HCT116 (cell line): ENCODE measurements around the gene PDE4D. TPM values are rescaled to one million over a fixed set of nuclear protein-coding genes. Genes with fewer than 3 reads are reported as not detected.

Source experiments
- ATAC-seq: fragments of 200-7000 bp; cut with Tn5 transposase; 2 replicates; pipeline ENCODE4 v1.9.1; 2020; ENCODE audit warnings: mild to moderate bottlenecking, moderate library complexity
- BruUV-seq: library from RNA; stranded (reverse); fragments of 400-500 nt; replicated peaks from 2 replicates; lab custom pipeline; 2021; lab: Mats Ljungman, UMichigan
- CTCF ChIA-PET: fragments of 300-600 bp; sonication (Branson Sonifier 250); formaldehyde crosslinking; loops from one replicate; lab custom pipeline; 2021; ENCODE audit warnings: antibody characterized with exemption; lab: Charles Lee
- POLR2A ChIA-PET: fragments of 300-600, 350-600 bp; sonication (Branson Sonifier 250); formaldehyde crosslinking; loops from one replicate; lab custom pipeline; 2021; ENCODE audit warnings: antibody characterized with exemption; lab: Charles Lee
- RAD21 ChIA-PET, 2 experiments: fragments of 300-600 bp; sonication (Branson Sonifier 250); formaldehyde crosslinking; loops; one replicate each; lab custom pipeline; 2023; ENCODE audit warnings: low total read pairs in 2 of 2; ENCODE audit not compliant: uncharacterized antibody in 2 of 2, unreplicated experiment in 2 of 2, low non-redundant PET in 1 of 2; lab: Charles Lee
- DNase-seq: peaks from one replicate; pipeline ENCODE4 v3.0.0-alpha.2; 2010; ENCODE audit warnings: low read depth, low spot score
- H2AFZ ChIP-seq: fragments of 200-600 bp; shearing (Covaris generic), sonication (generic); 2 replicates; pipeline ENCODE4 v1.6.1; 2017; ENCODE audit warnings: low read depth, mixed run types, mixed read lengths, antibody characterized with exemption, low read length; ENCODE audit not compliant: poor library complexity, severe bottlenecking
- H3K27ac ChIP-seq: 2 replicates; pipeline ENCODE4 v1.5.1; 2012; ENCODE audit warnings: low read depth, low read length
- H3K27me3 ChIP-seq: fragments of 200-600 bp; sonication (generic); 2 replicates; pipeline ENCODE4 v1.6.1; 2016; ENCODE audit warnings: mixed run types, low read length, mixed read lengths; ENCODE audit not compliant: insufficient read depth
- H3K36me3 ChIP-seq, 2 experiments: fragments of 200-500 bp in 1 of 2; fragments of 200-600 bp in 1 of 2; sonication (Bioruptor generic) in 1 of 2; sonication (generic) in 1 of 2; 2 replicates each; pipeline versions ENCODE4 v1.5.1 to v1.6.1; 2014 to 2016; ENCODE audit warnings: low read length in 2 of 2, inconsistent platforms in 1 of 2, mixed read lengths in 1 of 2, mixed run types in 1 of 2; ENCODE audit not compliant: insufficient read depth in 2 of 2, control insufficient read depth in 1 of 2
- H3K4me1 ChIP-seq, 2 experiments: fragments of 200-600 bp in 1 of 2; sonication (generic) in 1 of 2; 2 replicates each; pipeline versions ENCODE4 v1.5.1 to v1.6.1; 2012 to 2017; ENCODE audit warnings: low read length in 2 of 2, inconsistent platforms in 1 of 2, mild to moderate bottlenecking in 1 of 2, mixed read lengths in 1 of 2, mixed run types in 1 of 2, moderate library complexity in 1 of 2; ENCODE audit not compliant: insufficient read depth in 2 of 2, control insufficient read depth in 1 of 2
- H3K4me2 ChIP-seq: fragments of 200-600 bp; sonication (generic); 2 replicates; pipeline ENCODE4 v1.6.1; 2017; ENCODE audit warnings: mixed run types, low read length, mixed read lengths
- H3K4me3 ChIP-seq, 2 experiments: fragments of 200-600 bp in 1 of 2; sonication (generic) in 1 of 2; replicated peaks in 1 of 2; 2 replicates each; pipeline ENCODE4 v1.5.1; 2011 to 2016; ENCODE audit warnings: low read length in 2 of 2, control low read depth in 1 of 2, low read depth in 1 of 2, mild to moderate bottlenecking in 1 of 2, mixed read lengths in 1 of 2, mixed run types in 1 of 2
- H3K79me2 ChIP-seq: fragments of 200-600 bp; sonication (generic); 2 replicates; pipeline ENCODE4 v1.6.1; 2017; ENCODE audit warnings: mild to moderate bottlenecking, mixed run types, low read length, moderate library complexity, mixed read lengths; ENCODE audit not compliant: insufficient read depth
- H3K9ac ChIP-seq: fragments of 200-600 bp; sonication (generic); 2 replicates; pipeline ENCODE4 v1.6.1; 2016; ENCODE audit warnings: low read length, mixed read lengths
- H3K9me2 ChIP-seq: fragments of 200-600 bp; sonication (generic), shearing (Covaris generic); 2 replicates; pipeline ENCODE4 v1.6.1; 2017; ENCODE audit warnings: mixed run types, mild to moderate bottlenecking, moderate library complexity; ENCODE audit not compliant: insufficient read depth
- H3K9me3 ChIP-seq, 2 experiments: fragments of 200-500 bp in 1 of 2; fragments of 200-600 bp in 1 of 2; sonication (Bioruptor generic) in 1 of 2; sonication (generic) in 1 of 2; 2 replicates each; pipeline ENCODE4 v1.6.1; 2014 to 2017; ENCODE audit warnings: low read length in 2 of 2, mixed read lengths in 2 of 2, inconsistent platforms in 1 of 2, low read depth in 1 of 2, mild to moderate bottlenecking in 1 of 2, mixed run types in 1 of 2, moderate library complexity in 1 of 2; ENCODE audit not compliant: control insufficient read depth in 1 of 2, insufficient read depth in 1 of 2
- H4K20me1 ChIP-seq: fragments of 200-600 bp; sonication (generic), shearing (Covaris generic); 2 replicates; pipeline ENCODE4 v1.6.1; 2017; ENCODE audit warnings: mixed run types, mild to moderate bottlenecking, moderate library complexity; ENCODE audit not compliant: insufficient read depth
- CBX3 ChIP-seq: IDR thresholded peaks from 2 replicates; pipeline ENCODE4 v1.6.1; 2012; ENCODE audit warnings: low read depth
- EZH2phosphoT487 ChIP-seq: fragments of 200-600 bp; IDR thresholded peaks from 2 replicates; pipeline ENCODE4 v1.6.1; 2018; ENCODE audit warnings: antibody characterized with exemption, borderline replicate concordance
- POLR2A ChIP-seq: IDR thresholded peaks from 2 replicates; pipeline ENCODE4 v1.7.0; 2011; ENCODE audit warnings: borderline replicate concordance; ENCODE audit not compliant: insufficient read depth, insufficient read length; ENCODE audit errors: extremely low read depth
- REST ChIP-seq: IDR thresholded peaks from 2 replicates; pipeline ENCODE4 v1.6.1; 2012; ENCODE audit warnings: low read depth
- intact Hi-C: fragments of 100-400 bp; cut with micrococcal nuclease; formaldehyde crosslinking; loops from 2 replicates; pipeline ENCODE4 v1.10.0; 2022
- total RNA-seq: library from RNA; stranded (reverse); gene quantifications from one replicate; pipeline ENCODE4 v1.2.1, GENCODE V29; 2021; ENCODE audit not compliant: unreplicated experiment

The PDE4D gene
- total RNA-seq, 1 experiment from 2014 or later = 1.1 TPM

GRCh38 chr5:58970766-58971165, 922.8 kb downstream of the PDE4D start:
- no peaks in the 10 kb centered on the region for H3K9me3 ChIP-seq
- H3K27me3 ChIP-seq = peaks cover 24% of the 10 kb centered on the region
- H3K4me2 ChIP-seq = no peak overlapping the region
- H4K20me1 ChIP-seq = no peaks in the 10 kb centered on the region; the same call in 1 of the 2 replicates
- no peak for DNase-seq
- POLR2A ChIA-PET = no interaction called here
- no peak overlapping the region for H3K9ac ChIP-seq
- no peak for TF ChIP-seq REST
- TF ChIP-seq, all 23 proteins: peak for 0
- Histone ChIP-seq H3K4me1 (no peaks in the 10 kb centered on the region), H3K79me2 (no peaks in the 10 kb centered on the region), H3K27ac (no peak overlapping the region), H3K36me3 (no peaks in the 10 kb centered on the region), H2AFZ (no peak overlapping the region), H3K4me3 (no peak overlapping the region), H3K9me2 (no peaks in the 10 kb centered on the region)
- ATAC-seq = no peak
- no TSS peak for BruUV-seq
- ChIA-PET CTCF (interaction anchor here (1.4 kb wide), 1 partner anchor 79 kb away, joined by 4 read pairs; no protein-coding TSS in a partner anchor), RAD21 (no interaction called here)
- intact Hi-C loops = no loop called here

GRCh38 chr5:58969795-58970194, 923.7 kb downstream of the PDE4D start:
- H3K36me3 ChIP-seq = no peaks in the 10 kb centered on the region
- intact Hi-C loops = no loop called here
- H3K9me3 ChIP-seq = no peaks in the 10 kb centered on the region
- H3K27ac ChIP-seq = no peak overlapping the region
- ChIA-PET RAD21 (no interaction called here), CTCF (no interaction called here), POLR2A (no interaction called here)
- no peak for ATAC-seq
- TF ChIP-seq CBX3 (no peak), EZH2phosphoT487 (no peak), POLR2A (no peak)
- peaks cover 22% of the 10 kb centered on the region for H3K27me3 ChIP-seq
- no peak overlapping the region for H3K9ac ChIP-seq
- no peaks in the 10 kb centered on the region for H3K4me1 ChIP-seq
- no peak overlapping the region for H3K4me3 ChIP-seq
- no peak overlapping the region for H2AFZ ChIP-seq
- no TSS peak for BruUV-seq
- H3K79me2 ChIP-seq = no peaks in the 10 kb centered on the region
- no peaks in the 10 kb centered on the region for H3K9me2 ChIP-seq
- H4K20me1 ChIP-seq = no peaks in the 10 kb centered on the region; the same call in 1 of the 2 replicates
- no peak overlapping the region for H3K4me2 ChIP-seq
- DNase-seq = no peak
